ENCODE measurements around the gene TSPAN13. TPM values are rescaled to one million over a fixed set of nuclear protein-coding genes. Genes with fewer than 3 reads are reported as not detected.

Gene TSPAN13
- total and polyA plus RNA-seq, 2 donors (not counting 1 experiment from before 2014, with no cell fraction given), result 23.0 to 26.2 TPM

- no peak overlapping the region for H2AFZ ChIP-seq (ENCODE audit: insufficient read depth, low read depth, low read length, poor library complexity, severe bottlenecking)
- no peak for DNase-seq
- ChIA-PET POLR2A (no interaction called here), CTCF (interaction anchor here (1.0 to 2.8 kb wide), 3 partner anchors 20 to 146 kb away, joined by 3 to 15 read pairs (median 3); no protein-coding TSS in a partner anchor)
- ATAC-seq (ENCODE audit: low read depth), result no peak
- no peak overlapping the region for H3K27ac ChIP-seq (ENCODE audit: low read length in 2 of 2)
- no peaks in the 10 kb centered on the region for H3K9me3 ChIP-seq (ENCODE audit: control extremely low read depth in 1 of 3, control insufficient read depth in 2 of 3, insufficient read depth in 1 of 3, low read length in 2 of 3)
- H3K9ac ChIP-seq (ENCODE audit: low read length), result no peak overlapping the region
- Mint-ChIP-seq H3K4me3 (no peak overlapping the region), H3K4me1 (peaks cover 24% of the 10 kb centered on the region), H3K9me3 (ENCODE audit: insufficient read depth) (no peaks in the 10 kb centered on the region), H3K27ac (no peak overlapping the region), H3K27me3 (no peaks in the 10 kb centered on the region)
- H4K20me1 ChIP-seq (ENCODE audit: control insufficient read depth, insufficient read depth, low read length, poor library complexity, severe bottlenecking), result peaks cover 36% of the 10 kb centered on the region
- TF ChIP-seq EZH2 (IDR thresholded peaks at IDR 0.05; ENCODE audit: borderline replicate concordance, insufficient read depth, low read depth, low read length, poor library complexity, severe bottlenecking) (no peak), CTCF (IDR thresholded peaks at IDR 0.05) (no peak)
- H3K36me3 ChIP-seq (replicated peaks in 1 of 2; ENCODE audit: control extremely low read depth in 1 of 2, control insufficient read depth in 1 of 2, extremely low read depth in 1 of 2, insufficient read depth in 2 of 2, low read length in 1 of 2), result peaks cover 2 to 47% of the 10 kb centered on the region in 2 experiments
- intact Hi-C loops (cut with micrococcal nuclease), result no loop called here
- H3K4me2 ChIP-seq (replicated peaks; ENCODE audit: low read depth, low read length, poor library complexity, severe bottlenecking), result no peak overlapping the region
- H3K79me2 ChIP-seq (ENCODE audit: control insufficient read depth, insufficient read depth, low read length), result peaks cover 23% of the 10 kb centered on the region
- H3K4me3 ChIP-seq (ENCODE audit: control extremely low read depth in 1 of 5, extremely low read depth in 1 of 5, insufficient read depth in 1 of 5, low read depth in 2 of 5, low read length in 4 of 5), result no peak overlapping the region
- no peaks in the 10 kb centered on the region for H3K27me3 ChIP-seq (replicated peaks in 1 of 4; ENCODE audit: control extremely low read depth in 1 of 4, control insufficient read depth in 3 of 4, insufficient read depth in 4 of 4, low read length in 3 of 4)
- H3K4me1 ChIP-seq (ENCODE audit: control insufficient read depth in 2 of 2, insufficient read depth in 2 of 2, low read length in 2 of 2), result peaks cover 10 to 17% of the 10 kb centered on the region in 2 donors
- WGBS (ENCODE audit: insufficient coverage), result no CpG with 5 or more reads among the region's 1 CpG
Measured at GRCh38 chr7:16780596-16780995, 27.0 kb downstream of the TSPAN13 start.

- CTCF ChIA-PET, result no interaction called here
- Mint-ChIP-seq H3K9me3 (ENCODE audit: insufficient read depth) (no peaks in the 10 kb centered on the region), H3K4me1 (peaks cover 3% of the 10 kb centered on the region), H3K4me3 (no peak overlapping the region), H3K27me3 (no peaks in the 10 kb centered on the region), H3K27ac (no peak overlapping the region)
- H3K9ac ChIP-seq (ENCODE audit: low read length), result no peak overlapping the region
- H3K4me2 ChIP-seq (replicated peaks; ENCODE audit: low read depth, low read length, poor library complexity, severe bottlenecking), result no peak overlapping the region
- H3K36me3 ChIP-seq (replicated peaks in 1 of 2; ENCODE audit: control extremely low read depth in 1 of 2, control insufficient read depth in 1 of 2, extremely low read depth in 1 of 2, insufficient read depth in 2 of 2, low read length in 1 of 2), result peaks cover 0 to 40% of the 10 kb centered on the region in 2 experiments
- TF ChIP-seq CTCF (IDR thresholded peaks at IDR 0.05), result no peak
- no peak for TF ChIP-seq EZH2 (IDR thresholded peaks at IDR 0.05; ENCODE audit: borderline replicate concordance, insufficient read depth, low read depth, low read length, poor library complexity, severe bottlenecking)
- no peak overlapping the region for H3K27ac ChIP-seq (ENCODE audit: low read length in 2 of 2)
- H3K79me2 ChIP-seq (ENCODE audit: control insufficient read depth, insufficient read depth, low read length), result no peaks in the 10 kb centered on the region
- no peak overlapping the region for H3K4me3 ChIP-seq (ENCODE audit: control extremely low read depth in 1 of 5, extremely low read depth in 1 of 5, insufficient read depth in 1 of 5, low read depth in 2 of 5, low read length in 4 of 5)
- peaks cover 9% of the 10 kb centered on the region for H4K20me1 ChIP-seq (ENCODE audit: control insufficient read depth, insufficient read depth, low read length, poor library complexity, severe bottlenecking)
- no peak for ATAC-seq (ENCODE audit: low read depth)
- DNase-seq, result no peak
- no peaks in the 10 kb centered on the region for H3K4me1 ChIP-seq (ENCODE audit: control insufficient read depth in 2 of 2, insufficient read depth in 2 of 2, low read length in 2 of 2)
- intact Hi-C loops (cut with micrococcal nuclease), result no loop called here
- no peaks in the 10 kb centered on the region for H3K27me3 ChIP-seq (replicated peaks in 1 of 4; ENCODE audit: control extremely low read depth in 1 of 4, control insufficient read depth in 3 of 4, insufficient read depth in 4 of 4, low read length in 3 of 4)
- no CpG with 5 or more reads among the region's 1 CpG for WGBS (ENCODE audit: insufficient coverage)
- no peaks in the 10 kb centered on the region for H3K9me3 ChIP-seq (ENCODE audit: control extremely low read depth in 1 of 3, control insufficient read depth in 2 of 3, insufficient read depth in 1 of 3, low read length in 2 of 3)
- POLR2A ChIA-PET, result no interaction called here
- no peak overlapping the region for H2AFZ ChIP-seq (ENCODE audit: insufficient read depth, low read depth, low read length, poor library complexity, severe bottlenecking)
Measured at GRCh38 chr7:16785321-16785720, 31.8 kb downstream of the TSPAN13 start.

Measured in B cell (primary cell).